K562 (cell line): ENCODE measurements around the gene SPON1. TPM values are rescaled to one million over a fixed set of nuclear protein-coding genes. Genes with fewer than 3 reads are reported as not detected.

Source experiments
- ATF1 ChIP-seq, 2 experiments: fragments of 450-650 bp in 1 of 2; IDR thresholded peaks; 2 replicates each; pipeline ENCODE4 v1.6.1; 2016; ENCODE audit warnings: missing compliant biosample characterization in 1 of 2, missing genetic modification characterization in 1 of 2
- CBX1 ChIP-seq: sonication (generic); IDR thresholded peaks from 2 replicates; pipeline ENCODE4 v1.6.1; 2016; ENCODE audit warnings: antibody characterized with exemption, low read depth, mild to moderate bottlenecking
- ETS2 ChIP-seq: IDR thresholded peaks from 2 replicates; pipeline ENCODE4 v1.6.1; 2016; ENCODE audit warnings: borderline replicate concordance, missing genetic modification characterization, mild to moderate bottlenecking, moderate library complexity, missing compliant biosample characterization; ENCODE audit not compliant: poor library complexity, severe bottlenecking
- HOXB6 ChIP-seq: fragments of 250-450 bp; sonication (Bioruptor Pico); IDR thresholded peaks from 2 replicates; pipeline ENCODE4 v1.5.1; 2022; ENCODE audit warnings: mild to moderate bottlenecking, borderline replicate concordance
- STAT5B ChIP-seq: fragments of 250-450 bp; sonication (Bioruptor Pico); IDR thresholded peaks from 2 replicates; pipeline ENCODE4 v1.8.0; 2021; ENCODE audit warnings: mild to moderate bottlenecking, inconsistent platforms
- polyA plus RNA-seq, 8 experiments: library from polyadenylated mRNA; depleted of rRNA in 4 of 8; stranded (reverse) in 5 of 8; unstranded in 3 of 8; fragments of >200 nt; fragmentation: Nextera tagmentation in 2 of 8; fragmentation: Illumina TruSeq in 1 of 8; extraction: Ambion mirVana in 2 of 8; extraction: Trizol in 1 of 8; gene quantifications; 2 replicates each; pipeline versions ENCODE4 v1.2.1 to v1.2.3, GENCODE V29; 2011 to 2014; ENCODE audit warnings: inconsistent platforms in 1 of 8, missing spikeins in 1 of 8
- total RNA-seq, 7 experiments: library from RNA; depleted of rRNA in 6 of 7; stranded (reverse); fragments of >200 nt in 6 of 7; fragmentation: Illumina TruSeq in 2 of 7; extraction: Trizol in 2 of 7; gene quantifications; 2 replicates each; pipeline versions ENCODE4 v1.2.1 to v1.2.3, GENCODE V29; 2011 to 2021; ENCODE audit warnings: low replicate concordance in 1 of 7
- TF ChIP-seq, protein P1 (sequence below), 3 experiments: IDR thresholded peaks in 2 of 3; conservative IDR thresholded peaks in 1 of 3; 2 replicates each; pipeline ENCODE4 v1.5.1; 2011 to 2012; ENCODE audit warnings: low read length in 3 of 3, mild to moderate bottlenecking in 3 of 3, control low read depth in 2 of 3, improper control_type of control experiment in 1 of 3, inconsistent platforms in 1 of 3, low read depth in 1 of 3, mixed read lengths in 1 of 3, moderate library complexity in 1 of 3; ENCODE audit not compliant: insufficient read depth in 2 of 3
- TF ChIP-seq, protein P2 (sequence below), 2 experiments: fragments of 450-650 bp; IDR thresholded peaks; 2 replicates each; pipeline ENCODE4 v1.6.1; 2016; ENCODE audit warnings: mild to moderate bottlenecking in 2 of 2, borderline replicate concordance in 1 of 2, low read depth in 1 of 2, moderate library complexity in 1 of 2
- TF ChIP-seq, protein P3 (sequence below), 2 experiments: fragments of 450-650 bp; formaldehyde crosslinking in 1 of 2; IDR thresholded peaks; 2 replicates each; pipeline versions ENCODE4 v1.4.0 to v1.6.1; 2014 to 2020; ENCODE audit warnings: mild to moderate bottlenecking in 2 of 2, borderline replicate concordance in 1 of 2, low read depth in 1 of 2

SPON1 gene
- total and polyA plus RNA-seq, 9 of the 15 experiments (the other 6 are each of a cell fraction or from before 2014, with no cell fraction given): 0.04 to 0.06 TPM; not detected in 7

DNA sequence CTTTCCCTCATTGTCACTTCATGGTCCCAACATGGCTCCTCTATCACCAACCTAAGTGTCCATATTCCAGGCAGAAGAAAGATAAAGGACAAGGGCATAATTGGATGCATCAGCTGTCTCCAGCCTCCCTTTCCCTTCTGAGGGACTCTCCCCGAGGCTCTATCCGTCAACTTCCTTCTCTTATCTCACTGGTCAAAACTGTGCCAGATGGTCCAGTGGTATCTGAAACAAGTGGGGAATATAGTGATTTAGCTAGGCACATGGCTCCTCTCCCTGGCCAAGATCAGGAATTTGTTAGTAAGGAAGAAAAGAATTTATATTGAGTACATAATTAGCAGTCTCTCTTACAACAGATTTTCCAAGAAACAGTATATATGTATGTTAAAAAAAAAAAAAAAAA is 12.6 kb upstream of the SPON1 start (continued):
- TF ChIP-seq, protein P1, sequence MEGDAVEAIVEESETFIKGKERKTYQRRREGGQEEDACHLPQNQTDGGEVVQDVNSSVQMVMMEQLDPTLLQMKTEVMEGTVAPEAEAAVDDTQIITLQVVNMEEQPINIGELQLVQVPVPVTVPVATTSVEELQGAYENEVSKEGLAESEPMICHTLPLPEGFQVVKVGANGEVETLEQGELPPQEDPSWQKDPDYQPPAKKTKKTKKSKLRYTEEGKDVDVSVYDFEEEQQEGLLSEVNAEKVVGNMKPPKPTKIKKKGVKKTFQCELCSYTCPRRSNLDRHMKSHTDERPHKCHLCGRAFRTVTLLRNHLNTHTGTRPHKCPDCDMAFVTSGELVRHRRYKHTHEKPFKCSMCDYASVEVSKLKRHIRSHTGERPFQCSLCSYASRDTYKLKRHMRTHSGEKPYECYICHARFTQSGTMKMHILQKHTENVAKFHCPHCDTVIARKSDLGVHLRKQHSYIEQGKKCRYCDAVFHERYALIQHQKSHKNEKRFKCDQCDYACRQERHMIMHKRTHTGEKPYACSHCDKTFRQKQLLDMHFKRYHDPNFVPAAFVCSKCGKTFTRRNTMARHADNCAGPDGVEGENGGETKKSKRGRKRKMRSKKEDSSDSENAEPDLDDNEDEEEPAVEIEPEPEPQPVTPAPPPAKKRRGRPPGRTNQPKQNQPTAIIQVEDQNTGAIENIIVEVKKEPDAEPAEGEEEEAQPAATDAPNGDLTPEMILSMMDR (IDR thresholded peaks at IDR 0.05 in 2 of 3, conservative IDR thresholded peaks at IDR 0.05 in 1 of 3; ENCODE audit: insufficient read depth in 2 of 3, low read depth in 1 of 3, low read length in 3 of 3): peak in 1 of 3 experiments; percentile 55; a peak in 2 of 6 replicates
- TF ChIP-seq, protein P2, sequence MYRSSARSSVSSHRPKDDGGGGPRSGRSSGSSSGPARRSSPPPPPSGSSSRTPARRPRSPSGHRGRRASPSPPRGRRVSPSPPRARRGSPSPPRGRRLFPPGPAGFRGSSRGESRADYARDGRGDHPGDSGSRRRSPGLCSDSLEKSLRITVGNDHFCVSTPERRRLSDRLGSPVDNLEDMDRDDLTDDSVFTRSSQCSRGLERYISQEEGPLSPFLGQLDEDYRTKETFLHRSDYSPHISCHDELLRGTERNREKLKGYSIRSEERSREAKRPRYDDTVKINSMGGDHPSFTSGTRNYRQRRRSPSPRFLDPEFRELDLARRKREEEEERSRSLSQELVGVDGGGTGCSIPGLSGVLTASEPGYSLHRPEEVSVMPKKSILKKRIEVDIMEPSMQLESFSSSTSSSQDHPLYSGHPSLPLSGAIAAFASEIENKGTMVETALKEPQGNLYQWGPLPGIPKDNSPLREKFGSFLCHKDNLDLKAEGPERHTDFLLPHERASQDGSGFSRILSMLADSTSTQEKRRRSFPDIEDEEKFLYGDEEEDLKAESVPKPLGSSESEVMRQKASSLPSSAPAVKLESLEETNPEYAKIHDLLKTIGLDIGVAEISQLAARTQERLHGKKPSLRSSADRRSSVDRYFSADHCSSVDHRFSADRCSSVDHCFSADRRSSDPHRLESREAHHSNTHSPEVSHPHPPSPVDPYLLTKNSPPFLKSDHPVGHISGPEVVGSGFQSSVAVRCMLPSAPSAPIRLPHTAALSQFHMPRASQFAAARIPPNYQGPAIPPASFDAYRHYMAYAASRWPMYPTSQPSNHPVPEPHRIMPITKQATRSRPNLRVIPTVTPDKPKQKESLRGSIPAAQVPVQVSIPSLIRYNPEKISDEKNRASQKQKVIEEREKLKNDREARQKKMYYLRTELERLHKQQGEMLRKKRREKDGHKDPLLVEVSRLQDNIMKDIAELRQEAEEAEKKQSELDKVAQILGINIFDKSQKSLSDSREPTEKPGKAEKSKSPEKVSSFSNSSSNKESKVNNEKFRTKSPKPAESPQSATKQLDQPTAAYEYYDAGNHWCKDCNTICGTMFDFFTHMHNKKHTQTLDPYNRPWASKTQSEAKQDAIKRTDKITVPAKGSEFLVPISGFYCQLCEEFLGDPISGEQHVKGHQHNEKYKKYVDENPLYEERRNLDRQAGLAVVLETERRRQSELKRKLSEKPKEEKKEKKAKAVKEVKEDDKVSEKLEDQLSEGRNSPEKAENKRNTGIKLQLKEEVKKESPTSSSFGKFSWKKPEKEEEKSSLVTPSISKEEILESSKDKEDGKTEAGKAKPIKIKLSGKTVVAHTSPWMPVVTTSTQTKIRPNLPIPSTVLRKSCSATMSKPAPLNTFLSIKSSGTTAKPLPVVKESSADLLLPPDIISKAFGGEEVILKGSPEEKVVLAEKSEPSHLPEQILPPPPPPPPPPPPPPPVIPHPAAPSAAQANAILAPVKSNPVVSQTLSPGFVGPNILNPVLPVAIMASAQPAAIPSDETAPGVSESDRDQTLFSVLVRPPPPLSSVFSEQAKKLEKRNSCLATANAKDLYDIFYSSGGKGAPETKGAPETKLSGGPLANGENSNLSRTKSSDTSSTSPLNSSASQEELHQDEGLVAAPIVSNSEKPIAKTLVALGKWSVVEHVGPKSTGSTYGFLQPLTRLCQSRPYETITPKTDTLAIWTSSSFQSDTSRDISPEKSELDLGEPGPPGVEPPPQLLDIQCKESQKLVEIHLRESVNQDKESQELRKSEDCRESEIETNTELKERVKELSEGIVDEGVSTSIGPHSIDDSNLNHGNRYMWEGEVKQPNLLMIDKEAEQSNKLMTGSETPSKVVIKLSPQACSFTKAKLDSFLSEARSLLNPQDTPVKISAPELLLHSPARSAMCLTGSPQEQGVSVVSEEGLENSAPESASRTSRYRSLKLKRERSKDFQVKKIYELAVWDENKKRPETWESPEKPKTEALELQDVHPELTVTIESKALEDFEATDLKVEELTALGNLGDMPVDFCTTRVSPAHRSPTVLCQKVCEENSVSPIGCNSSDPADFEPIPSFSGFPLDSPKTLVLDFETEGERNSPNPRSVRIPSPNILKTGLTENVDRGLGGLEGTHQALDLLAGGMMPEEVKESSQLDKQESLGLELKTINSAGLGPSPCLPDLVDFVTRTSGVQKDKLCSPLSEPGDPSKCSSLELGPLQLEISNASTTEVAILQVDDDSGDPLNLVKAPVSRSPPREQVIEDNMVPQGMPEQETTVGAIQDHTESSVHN (IDR thresholded peaks at IDR 0.05; ENCODE audit: borderline replicate concordance in 1 of 2, low read depth in 1 of 2): no peak
- TF ChIP-seq HOXB6 (CRISPR knock-in tag) (no peak), ATF1 (CRISPR knock-in tag; IDR thresholded peaks at IDR 0.05) (no peak), ATF1 (tag; IDR thresholded peaks at IDR 0.05) (no peak), CBX1 (no peak), STAT5B (no peak), ETS2 (tag) (no peak)
- TF ChIP-seq, protein P3, sequence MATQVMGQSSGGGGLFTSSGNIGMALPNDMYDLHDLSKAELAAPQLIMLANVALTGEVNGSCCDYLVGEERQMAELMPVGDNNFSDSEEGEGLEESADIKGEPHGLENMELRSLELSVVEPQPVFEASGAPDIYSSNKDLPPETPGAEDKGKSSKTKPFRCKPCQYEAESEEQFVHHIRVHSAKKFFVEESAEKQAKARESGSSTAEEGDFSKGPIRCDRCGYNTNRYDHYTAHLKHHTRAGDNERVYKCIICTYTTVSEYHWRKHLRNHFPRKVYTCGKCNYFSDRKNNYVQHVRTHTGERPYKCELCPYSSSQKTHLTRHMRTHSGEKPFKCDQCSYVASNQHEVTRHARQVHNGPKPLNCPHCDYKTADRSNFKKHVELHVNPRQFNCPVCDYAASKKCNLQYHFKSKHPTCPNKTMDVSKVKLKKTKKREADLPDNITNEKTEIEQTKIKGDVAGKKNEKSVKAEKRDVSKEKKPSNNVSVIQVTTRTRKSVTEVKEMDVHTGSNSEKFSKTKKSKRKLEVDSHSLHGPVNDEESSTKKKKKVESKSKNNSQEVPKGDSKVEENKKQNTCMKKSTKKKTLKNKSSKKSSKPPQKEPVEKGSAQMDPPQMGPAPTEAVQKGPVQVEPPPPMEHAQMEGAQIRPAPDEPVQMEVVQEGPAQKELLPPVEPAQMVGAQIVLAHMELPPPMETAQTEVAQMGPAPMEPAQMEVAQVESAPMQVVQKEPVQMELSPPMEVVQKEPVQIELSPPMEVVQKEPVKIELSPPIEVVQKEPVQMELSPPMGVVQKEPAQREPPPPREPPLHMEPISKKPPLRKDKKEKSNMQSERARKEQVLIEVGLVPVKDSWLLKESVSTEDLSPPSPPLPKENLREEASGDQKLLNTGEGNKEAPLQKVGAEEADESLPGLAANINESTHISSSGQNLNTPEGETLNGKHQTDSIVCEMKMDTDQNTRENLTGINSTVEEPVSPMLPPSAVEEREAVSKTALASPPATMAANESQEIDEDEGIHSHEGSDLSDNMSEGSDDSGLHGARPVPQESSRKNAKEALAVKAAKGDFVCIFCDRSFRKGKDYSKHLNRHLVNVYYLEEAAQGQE (IDR thresholded peaks at IDR 0.05; ENCODE audit: borderline replicate concordance): peak; percentile 77; the same call in 1 of the 2 replicates
- TF ChIP-seq, protein P3 (CRISPR knock-in tag; IDR thresholded peaks at IDR 0.05; ENCODE audit: low read depth): no peak
